GM19351 (cell line): ENCODE results near the gene BPIFB3.
"Not testable (repeated sequence)": the region's sequence is repeated elsewhere in the genome, so short reads cannot be mapped to it uniquely, and the experiment has no call there.

Source experiments
- ATAC-seq: cut with Tn5 transposase; IDR thresholded peaks from one replicate; pipeline ENCODE4 v1.9.1; 2021; ENCODE audit warnings: mild to moderate bottlenecking, moderate library complexity; ENCODE audit not compliant: unreplicated experiment

Gene BPIFB3

GRCh38 chr20:33027769-33028751, 25.6 kb upstream of the BPIFB3 start:
- no peak for ATAC-seq

DNA sequence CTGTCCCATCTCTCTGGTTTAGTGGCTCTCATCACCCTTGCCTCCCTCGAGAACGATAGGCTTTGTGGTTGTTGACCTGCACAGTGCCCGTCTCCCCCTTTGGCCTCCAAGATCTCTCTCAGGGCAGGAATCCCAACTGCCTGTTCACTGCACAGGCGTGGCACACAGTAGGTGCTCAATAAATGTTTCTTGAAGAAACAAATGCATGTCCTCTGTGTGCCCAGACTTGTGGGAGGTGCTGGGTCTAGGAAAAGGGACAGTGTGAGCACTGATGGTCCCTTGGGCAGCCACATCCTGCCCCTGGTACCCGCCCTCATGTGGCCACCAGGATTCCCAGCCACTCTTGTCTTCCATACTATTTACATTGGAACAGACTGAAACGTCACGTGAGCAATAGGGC, 24.8 kb upstream of the BPIFB3 start:
- ATAC-seq = no peak

DNA sequence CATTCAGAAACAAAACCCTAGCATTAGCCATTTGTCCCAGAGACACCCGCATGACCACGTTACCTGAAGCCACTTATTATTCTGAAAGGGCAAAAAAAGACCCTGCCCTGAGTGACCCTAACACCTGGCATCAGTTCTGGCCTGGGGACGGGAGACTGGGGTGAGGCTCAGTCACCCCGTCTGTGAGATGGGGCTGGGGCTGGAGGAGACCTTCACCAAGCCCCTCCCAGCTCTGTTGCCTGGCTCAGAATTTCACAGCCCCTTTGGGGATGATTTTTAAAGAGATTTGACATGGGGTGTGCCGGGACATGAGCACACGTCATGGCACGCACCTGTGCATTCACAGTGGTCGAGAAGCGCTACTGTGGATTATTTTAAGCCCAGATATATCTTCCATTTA, 23.6 kb upstream of the BPIFB3 start:
- no peak for ATAC-seq

DNA sequence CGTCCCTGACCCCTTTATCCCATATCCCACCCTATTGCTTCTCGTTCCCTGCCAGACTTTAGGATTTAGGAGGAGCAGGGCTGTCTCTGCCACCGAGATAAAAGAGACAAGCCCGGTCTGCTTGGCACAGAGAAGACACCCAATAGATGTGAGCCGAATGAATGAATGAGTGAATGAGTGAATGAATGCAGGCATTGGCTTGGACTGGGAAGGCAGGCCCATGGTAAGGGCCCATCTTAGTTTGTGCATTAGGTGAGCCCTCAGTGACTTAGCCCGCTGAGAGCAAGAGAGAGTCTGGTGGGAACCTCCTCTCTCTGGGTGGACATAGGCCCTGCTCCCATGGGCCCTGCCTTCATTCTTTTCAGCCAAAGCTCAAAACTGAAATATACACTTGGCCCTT, 23.1 kb upstream of the BPIFB3 start:
- ATAC-seq = no peak

DNA sequence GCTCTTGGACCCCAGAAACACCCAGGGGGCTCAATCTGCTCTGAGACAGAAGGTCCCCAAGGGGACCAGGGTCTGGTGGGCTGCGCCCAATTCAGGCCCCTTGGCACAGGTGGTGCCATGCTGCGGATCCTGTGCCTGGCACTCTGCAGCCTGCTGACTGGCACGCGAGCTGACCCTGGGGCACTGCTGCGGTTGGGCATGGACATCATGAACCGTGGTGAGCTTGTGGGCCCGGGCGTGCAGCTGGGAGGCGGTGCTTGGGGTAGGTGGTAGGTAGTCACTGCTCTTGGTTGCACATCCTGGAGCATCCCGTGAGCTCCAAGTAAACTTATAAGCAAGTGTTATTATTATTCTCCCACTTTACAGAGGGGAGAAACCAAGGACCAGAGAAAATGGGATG, 22.2 kb upstream of the BPIFB3 start, which contains the start of gene BPIFB6:
BPIFB6 (plus strand) TSS at position 118 of the 400 bp plus-strand sequence; CDS start at position 118, 0 bp downstream.
- no peak for ATAC-seq

DNA sequence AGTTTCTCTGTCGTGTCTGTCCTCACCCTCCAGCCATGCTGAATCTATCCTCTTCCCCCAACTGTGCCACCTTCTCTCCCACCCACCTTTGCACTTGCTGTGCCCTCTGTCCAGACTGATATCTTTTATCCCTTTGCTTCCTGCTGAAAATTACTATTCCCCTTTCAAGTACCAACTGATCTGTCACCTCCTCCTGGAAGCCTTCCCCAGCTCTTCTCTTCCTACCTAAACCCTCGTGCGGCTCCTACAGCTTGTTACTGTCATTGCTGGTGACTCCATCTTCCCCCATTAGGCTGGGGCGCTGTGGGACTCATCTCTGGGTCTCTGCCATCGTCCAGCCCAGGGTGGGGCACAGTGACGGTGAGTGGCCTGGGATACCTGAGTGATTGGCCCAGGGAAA, 21.1 kb upstream of the BPIFB3 start:
- no peak for ATAC-seq

- ATAC-seq = no peak
Observed at GRCh38 chr20:33033381-33033780, 20.3 kb upstream of the BPIFB3 start.

DNA sequence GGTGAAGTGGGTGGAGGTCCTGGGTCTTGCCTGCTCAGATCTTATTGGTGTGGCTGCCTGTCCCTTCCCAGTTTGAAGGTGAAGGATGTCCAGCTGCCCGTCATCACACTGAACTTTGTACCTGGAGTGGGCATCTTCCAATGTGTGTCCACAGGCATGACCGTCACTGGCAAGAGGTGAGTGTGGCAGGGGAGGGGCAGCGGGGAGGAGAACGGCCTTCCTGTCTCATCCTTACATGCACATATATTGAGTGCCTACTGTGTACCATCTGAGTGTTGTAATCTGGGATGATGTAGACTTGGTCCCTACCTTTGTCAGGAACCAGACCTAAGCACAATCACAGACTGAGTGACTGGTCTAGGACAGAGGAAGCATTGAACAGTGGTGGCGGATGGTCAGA, 19.6 kb upstream of the BPIFB3 start:
- no peak for ATAC-seq

DNA sequence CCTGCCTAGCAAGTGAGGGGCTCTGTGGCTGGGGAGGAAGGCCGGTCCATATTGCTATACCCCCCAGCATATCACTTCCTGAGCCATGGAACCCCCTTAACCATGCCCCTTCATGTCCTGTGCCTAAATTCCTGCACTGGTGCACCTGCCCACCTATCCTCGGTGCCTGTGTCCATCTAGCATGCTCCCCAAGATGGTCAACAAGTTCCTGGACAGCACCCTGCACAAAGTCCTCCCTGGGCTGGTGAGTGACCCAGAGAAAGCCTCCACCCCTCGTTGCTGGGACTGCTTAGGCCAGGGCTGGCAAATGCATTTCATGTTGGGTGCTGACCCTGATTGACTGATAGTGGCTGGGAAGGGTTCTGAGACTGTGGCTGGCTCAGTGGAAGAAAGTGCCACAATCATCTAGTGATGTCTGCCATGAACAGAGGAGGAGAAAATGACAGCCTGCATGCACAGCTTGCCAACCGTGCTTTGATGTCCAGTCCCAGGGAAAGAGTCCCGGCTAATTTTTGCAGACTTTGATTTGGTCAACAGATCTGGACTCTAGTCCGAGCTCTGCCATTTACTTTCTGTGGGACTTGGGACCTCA, 18.7 kb upstream of the BPIFB3 start:
- no peak for ATAC-seq

- ATAC-seq = no peak
Observed at GRCh38 chr20:33037456-33037855, 16.2 kb upstream of the BPIFB3 start.

DNA sequence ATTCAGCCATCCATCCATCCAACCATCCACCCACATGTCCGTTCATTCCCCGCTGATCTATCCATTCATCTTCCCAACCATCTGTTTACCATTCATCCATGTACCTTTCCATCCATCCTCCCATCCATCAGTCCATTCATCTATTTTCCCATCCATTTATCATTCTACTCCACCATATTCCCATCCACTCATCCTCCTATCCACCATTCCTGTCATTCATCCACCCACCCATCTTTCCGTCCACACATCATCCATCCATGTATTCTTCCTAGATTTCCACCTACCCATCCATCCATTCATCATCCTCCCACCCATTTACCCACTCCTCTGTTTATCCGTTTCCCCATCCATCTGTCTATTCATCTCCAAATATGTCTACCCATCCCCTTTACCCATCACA, 15.5 kb upstream of the BPIFB3 start:
- ATAC-seq = no peak

DNA sequence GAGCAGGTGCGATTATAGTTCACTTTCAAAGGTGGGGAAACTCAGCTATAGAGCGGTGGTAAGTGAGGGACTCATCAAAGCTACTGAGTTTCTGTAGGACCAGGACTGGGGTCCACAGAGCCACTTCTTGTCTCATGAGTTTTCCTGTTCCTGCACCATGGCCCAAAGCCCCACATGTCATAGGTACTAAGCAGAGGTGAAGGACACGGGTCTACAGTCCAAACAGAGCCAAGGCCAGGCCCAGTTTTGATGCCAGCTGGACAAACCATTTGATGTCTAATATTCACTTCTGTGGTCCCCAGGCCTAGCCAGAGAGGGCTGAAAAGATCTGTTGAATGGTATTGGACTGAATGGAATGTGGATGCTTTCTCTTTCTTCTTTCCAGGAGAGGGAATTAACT, 11.3 kb upstream of the BPIFB3 start:
- no peak for ATAC-seq

DNA sequence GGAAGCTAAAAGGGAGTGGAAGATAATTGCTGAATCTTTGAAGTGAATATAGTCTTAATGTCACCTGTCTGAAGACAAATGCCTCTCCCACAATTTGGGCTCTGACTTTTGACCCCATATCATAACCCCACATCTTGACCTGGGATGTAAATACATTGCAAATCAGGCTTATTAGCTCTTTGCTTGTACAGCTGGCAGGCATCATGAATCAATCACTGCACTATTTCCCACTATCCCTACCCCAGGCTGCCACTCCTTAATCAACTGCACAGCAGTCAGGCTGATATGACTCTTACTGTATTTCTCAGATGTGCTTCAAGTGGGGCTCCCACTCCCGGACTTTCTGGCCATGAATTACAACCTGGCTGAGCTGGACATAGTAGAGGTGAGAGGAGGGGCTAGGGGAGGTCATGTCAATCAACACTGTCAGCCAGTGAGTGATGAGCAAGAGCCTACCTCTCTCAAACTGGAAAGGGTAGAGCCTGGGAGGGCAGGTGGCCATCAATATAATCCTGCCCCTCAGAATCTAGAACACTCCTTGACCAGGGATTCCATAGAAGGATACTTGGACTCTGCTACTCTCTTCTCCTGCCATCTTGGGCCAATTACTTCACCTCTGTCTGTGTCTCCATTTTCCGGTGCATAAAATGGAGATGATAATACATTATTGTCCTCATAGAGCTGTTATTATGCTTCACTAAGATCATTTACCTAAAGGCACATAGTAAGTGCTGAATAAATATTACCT, 10.5 kb upstream of the BPIFB3 start:
- no peak for ATAC-seq

DNA sequence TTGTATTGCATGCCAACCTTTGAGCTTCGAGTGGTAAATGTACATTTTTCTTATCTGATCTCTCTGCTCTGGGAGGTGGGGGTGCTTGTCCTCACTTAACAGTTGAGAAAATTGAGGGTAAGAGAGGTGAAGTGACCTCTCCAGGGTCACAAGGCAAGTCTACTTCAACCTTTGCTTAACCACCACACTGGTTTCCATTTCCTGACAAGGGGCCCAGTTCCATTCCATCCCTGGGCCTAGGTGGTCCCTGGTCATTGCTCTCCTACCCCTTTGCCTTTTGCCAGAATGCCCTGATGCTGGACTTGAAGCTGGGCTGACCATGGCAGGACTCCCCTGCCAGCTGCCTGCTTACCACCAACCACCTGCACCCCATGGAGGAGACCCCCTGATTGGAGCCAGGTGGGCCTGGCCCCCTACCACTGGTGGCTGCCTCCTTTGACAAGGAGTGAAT, 9.9 kb upstream of the BPIFB3 start:
- no peak for ATAC-seq

GRCh38 chr20:33045129-33045721, 8.5 kb upstream of the BPIFB3 start:
- ATAC-seq = not testable (repeated sequence)

- no peak for ATAC-seq
Observed at GRCh38 chr20:33046412-33046811, 7.3 kb upstream of the BPIFB3 start.

DNA sequence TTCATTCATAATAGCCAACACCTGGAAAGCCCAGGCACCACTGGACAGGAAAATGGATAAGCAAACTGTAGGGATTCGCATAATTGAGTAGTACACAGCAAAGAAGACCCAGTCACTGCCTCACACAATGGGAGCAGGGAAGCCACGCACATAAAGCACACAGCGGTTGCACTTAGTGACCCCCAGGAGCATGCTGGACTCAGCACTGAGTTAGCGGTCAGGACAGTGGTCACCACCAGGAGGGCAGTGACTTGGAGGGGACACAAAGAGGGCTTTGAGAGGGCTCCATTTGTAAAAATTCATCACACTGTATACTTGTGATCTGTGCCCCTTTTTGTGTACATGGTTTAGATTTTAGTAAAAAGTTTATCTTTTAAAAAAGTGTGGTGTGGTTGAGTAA, 2.4 kb upstream of the BPIFB3 start:
- no peak for ATAC-seq

- ATAC-seq = no peak
Observed at GRCh38 chr20:33054381-33054780, 678 bp downstream of the BPIFB3 start.

- no peak for ATAC-seq
Observed at GRCh38 chr20:33054791-33055190, 1.1 kb downstream of the BPIFB3 start.

- no peak for ATAC-seq
Observed at GRCh38 chr20:33059136-33059535, 5.4 kb downstream of the BPIFB3 start.
